Hepatocyte (in vitro differentiated cells): ENCODE results near the gene CHRNA7.

Source experiments
- EZH2 ChIP-seq: fragments of 200-600 bp; sonication (generic); IDR thresholded peaks from 2 replicates; pipeline ENCODE4 v1.6.1; 2016; ENCODE audit warnings: antibody characterized with exemption, mild to moderate bottlenecking, borderline replicate concordance
- TF ChIP-seq, protein P1 (sequence below): fragments of 200-600 bp; sonication (generic); IDR thresholded peaks from 2 replicates; pipeline ENCODE4 v1.5.1; 2016; ENCODE audit warnings: antibody characterized with exemption, mild to moderate bottlenecking; ENCODE audit not compliant: poor library complexity

DNA sequence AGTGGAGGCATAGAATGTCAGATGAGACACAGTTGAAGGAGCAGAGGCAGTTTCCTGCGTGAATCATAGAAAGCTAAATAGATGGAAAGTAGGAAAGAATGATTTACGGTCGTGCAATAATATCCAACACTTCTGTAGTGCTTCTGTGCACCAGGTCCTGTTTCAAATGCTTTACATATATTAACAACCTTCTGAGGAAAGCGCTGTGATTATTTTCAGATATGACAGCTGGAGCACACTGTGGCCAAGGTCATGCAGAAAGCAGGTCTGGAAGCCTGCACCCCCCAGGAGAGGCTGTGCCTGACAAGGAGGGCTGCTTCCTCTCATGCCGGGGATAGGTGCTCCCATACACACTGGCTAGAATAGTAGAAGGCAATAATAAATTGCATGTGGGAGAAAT, 104.5 kb downstream of the CHRNA7 start:
- TF ChIP-seq, protein P1, sequence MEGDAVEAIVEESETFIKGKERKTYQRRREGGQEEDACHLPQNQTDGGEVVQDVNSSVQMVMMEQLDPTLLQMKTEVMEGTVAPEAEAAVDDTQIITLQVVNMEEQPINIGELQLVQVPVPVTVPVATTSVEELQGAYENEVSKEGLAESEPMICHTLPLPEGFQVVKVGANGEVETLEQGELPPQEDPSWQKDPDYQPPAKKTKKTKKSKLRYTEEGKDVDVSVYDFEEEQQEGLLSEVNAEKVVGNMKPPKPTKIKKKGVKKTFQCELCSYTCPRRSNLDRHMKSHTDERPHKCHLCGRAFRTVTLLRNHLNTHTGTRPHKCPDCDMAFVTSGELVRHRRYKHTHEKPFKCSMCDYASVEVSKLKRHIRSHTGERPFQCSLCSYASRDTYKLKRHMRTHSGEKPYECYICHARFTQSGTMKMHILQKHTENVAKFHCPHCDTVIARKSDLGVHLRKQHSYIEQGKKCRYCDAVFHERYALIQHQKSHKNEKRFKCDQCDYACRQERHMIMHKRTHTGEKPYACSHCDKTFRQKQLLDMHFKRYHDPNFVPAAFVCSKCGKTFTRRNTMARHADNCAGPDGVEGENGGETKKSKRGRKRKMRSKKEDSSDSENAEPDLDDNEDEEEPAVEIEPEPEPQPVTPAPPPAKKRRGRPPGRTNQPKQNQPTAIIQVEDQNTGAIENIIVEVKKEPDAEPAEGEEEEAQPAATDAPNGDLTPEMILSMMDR = no peak
- TF ChIP-seq EZH2 = no peak
